HG03064 (cell line): ENCODE results near the gene MAN2C1.
"Not testable (repeated sequence)": the region's sequence is repeated elsewhere in the genome, so short reads cannot be mapped to it uniquely, and the experiment has no call there.

ENCODE experiments used
- ATAC-seq: cut with Tn5 transposase; IDR thresholded peaks from one replicate; pipeline ENCODE4 v1.9.1; 2021; ENCODE audit warnings: low read depth; ENCODE audit not compliant: unreplicated experiment

Gene MAN2C1

DNA sequence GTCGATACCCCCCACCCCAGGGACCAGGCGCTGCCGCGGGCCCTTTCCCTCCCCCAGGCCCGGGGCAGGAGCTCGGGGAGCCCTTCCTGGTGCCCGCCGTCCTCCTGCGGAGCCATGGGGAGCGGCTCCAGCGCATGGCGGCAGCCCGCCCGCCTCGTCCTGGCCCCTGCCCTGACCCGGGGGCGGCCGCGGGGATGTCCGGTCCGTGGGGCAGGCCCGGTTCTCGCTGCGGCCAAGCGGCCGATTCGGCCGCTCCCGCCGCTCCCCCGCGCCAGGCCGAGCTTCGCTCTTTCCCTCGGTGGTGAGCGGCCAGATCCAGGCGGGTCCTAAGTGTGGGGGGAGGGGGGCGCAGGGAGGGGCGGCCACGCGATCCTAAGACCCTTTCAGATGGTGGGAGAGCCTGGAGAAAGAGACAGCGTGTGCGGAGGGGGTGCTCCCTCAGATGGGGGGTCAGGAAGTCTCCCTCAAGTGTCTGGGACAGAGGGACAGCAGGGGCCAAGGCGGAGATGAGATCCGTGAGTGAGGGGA lies 20.3 kb downstream of the MAN2C1 start:
- ATAC-seq: no peak

- no peak for ATAC-seq
Observed at GRCh38 chr15:75347222-75348033, 21.0 kb downstream of the MAN2C1 start.

DNA sequence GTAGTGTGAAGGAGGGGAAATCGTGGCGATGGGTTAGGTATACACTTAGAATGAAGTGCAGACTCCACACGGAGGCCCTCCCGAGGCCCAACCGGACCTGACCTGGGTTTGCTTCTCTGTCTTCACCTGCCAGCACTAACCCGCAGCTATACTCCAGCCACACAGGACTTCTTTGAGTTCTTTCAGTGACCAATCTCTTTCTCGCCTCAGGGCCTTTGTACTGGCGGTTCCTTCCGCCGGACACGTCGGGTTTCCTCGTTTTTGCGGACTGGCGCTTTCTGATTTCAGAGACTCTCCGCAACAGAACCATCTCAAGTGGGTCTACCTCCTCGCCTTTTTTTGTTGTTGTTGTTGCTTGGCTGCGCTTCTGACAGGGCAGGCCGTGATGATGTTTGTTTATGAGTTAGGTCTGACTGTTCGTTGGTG lies 21.6 kb downstream of the MAN2C1 start, which contains the start of gene NEIL1:
TSS of gene NEIL1 (plus strand) at position 244 of the 426 bp plus-strand sequence. CDS start 1,867 bp downstream, outside the sequence.
- no peak for ATAC-seq

- ATAC-seq: not testable (repeated sequence)
Observed at GRCh38 chr15:75343953-75344352, 24.5 kb downstream of the MAN2C1 start.

DNA sequence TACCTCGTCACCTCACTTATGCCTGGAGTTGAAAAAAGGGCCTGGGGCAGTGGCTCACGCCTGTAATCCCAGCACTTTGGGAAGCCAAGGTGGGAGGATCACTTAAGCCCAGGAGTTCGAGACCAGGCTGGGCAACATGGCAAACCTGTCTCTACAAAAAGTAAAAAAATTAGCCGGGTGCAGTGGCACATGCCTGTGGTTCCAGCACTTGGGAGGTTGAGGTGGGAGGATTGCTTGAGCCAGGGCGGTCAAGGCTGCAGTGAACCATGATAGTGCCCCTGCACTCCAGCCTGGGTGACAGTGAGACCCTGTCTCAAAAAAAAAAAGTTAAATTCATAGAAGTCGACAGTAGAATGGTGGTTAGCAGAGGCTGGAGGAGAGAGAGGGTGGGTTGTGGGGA lies 26.2 kb downstream of the MAN2C1 start:
- no peak for ATAC-seq

- ATAC-seq: no peak
Observed at GRCh38 chr15:75339531-75340240, 28.7 kb downstream of the MAN2C1 start.

DNA sequence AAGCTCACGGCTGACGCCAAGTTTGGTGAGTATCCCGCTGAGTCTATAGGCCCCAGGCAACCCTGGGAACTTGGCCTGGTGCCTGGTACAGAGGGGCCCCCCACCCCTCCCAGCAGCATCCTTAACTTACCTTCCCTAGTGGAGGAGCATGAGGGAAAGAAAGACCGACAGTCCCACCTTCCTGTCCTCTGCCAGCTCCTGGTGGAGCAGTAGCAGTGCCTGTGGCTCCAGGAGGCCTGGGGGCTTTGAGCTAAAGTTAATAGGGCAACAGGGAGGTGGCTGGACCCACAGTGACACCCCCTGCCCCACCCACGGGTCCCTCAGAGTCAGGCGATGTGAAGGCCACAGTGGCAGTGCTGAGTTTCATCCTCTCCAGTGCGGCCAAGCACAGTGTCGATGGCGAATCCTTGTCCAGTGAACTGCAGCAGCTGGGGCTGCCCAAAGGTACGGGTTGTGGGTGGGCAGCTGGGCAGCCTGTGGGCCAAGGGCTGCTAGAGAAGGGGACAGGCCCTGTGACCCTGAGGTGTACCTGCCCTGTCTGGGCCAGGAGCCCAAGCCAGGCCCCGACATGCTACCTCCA lies 29.7 kb downstream of the MAN2C1 start:
- ATAC-seq: no peak

GRCh38 chr15:75335705-75336355 lies 32.6 kb downstream of the MAN2C1 start, which contains the start of gene COMMD4:
TSS of gene COMMD4 (plus strand) at chr15:75336063. CDS start at chr15:75336090, 27 bp downstream.
- ATAC-seq: no peak

DNA sequence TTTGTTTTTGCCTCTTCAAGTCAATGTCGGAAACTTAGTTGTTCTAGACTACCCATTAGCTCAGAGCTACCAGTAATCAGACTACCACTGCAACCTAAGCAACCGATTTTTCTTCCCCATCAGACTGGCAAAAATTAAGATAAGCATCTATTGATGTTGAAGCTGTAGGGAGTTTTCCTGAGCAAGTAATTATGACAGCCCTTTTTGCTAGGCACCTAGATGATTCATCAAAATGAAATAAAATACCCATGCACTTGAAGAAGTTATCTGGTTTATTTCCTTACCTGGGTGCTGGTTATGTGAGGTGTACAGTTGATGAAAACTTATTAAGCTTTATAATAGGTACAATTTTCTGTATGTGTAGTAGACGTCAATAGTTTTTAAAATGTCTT lies 33.1 kb downstream of the MAN2C1 start:
- no peak for ATAC-seq

DNA sequence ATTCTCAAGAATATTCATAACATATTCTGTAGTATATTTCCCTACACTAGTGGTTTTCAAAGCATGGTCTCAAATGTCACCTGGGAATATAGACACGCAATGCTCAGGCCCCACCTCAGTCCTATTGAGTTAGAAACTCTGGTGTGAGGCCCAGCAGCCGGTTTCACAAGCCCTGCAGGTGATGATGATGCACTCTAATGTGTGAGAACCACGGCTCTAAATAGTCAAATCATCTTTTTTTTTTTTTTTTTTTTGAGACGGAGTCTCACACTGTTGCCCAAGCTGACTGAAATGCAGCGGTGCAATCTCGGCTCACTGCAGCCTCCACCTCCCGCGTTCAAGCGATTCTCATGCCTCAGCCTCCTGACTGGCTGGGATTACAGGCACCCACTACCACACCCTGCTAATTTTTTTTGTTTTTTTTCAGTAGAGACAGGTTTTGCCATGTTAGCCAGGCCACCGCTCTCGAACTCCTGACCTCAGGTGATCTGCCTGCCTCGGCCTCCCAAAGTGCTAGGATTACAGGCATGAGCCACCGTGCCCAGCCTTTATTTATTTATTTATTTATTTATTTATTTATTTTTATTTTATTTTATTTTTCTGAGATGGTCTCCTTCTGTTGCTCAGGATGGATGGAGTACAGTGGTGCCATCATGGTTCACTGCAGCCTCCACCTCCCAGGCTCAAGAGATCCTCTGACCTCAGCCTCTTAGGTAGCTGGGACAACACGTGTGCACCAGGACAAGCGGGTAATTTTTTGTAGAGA lies 34.6 kb downstream of the MAN2C1 start:
- not testable (repeated sequence) for ATAC-seq

DNA sequence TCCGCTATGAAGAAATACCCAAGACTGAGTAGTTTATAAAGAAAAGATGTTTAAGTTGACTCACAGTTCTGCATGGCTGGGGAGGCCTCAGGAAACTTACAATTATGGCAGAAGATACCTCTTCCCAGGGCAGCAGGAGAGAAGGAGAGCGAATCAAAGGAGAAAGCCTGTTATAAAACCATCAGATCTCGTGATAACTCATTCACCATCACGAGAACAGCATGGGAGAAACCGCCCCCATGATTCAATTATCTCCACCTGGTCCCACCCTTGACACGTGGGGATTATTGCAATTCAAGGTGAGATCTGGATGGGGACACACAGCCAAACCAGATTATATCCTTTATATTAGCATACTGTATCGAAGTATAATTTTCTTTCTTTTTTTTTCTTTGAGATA lies 36.3 kb downstream of the MAN2C1 start:
- not testable (repeated sequence) for ATAC-seq

DNA sequence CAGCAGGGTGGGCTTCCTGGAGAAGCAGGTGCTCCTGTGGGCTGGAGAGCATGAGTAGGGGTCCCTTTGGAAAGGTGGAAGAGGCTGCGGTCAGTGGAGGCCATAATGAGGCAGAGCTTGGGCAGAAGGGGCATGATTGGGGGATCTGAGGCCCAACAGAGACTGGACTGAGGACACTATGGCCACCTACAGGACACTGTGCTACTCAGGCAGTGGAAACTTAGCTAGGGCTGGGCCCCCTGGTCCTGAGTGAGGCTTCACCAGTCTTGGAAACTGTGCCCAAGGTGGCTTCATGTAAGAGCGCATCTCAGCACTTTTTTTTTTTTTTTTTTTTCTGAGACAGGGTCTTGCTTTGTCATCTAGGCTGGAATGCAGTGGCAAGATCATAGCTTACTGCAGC lies 38.8 kb downstream of the MAN2C1 start:
- ATAC-seq: no peak

GRCh38 chr15:75328493-75329314 lies 39.7 kb downstream of the MAN2C1 start:
- ATAC-seq: no peak

DNA sequence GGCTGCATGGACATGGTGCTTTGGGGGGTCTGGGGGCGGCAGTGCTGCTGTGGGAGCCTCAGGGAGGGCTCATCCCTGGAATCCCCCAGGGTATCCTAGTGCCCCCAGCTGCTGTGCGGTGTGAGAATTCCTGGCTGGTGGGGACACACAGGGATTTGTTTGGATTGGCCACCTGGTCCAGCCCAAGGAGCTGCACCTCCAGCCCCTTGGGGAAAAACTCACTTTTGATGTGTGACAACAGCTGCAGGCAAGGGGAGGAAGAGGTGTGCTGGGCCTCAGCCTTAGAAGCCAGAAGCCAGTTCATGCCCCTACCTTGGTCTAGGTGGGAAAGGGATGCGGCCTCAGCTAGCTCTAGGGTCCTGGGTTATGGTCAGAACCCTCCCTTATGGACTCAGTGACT lies 40.9 kb downstream of the MAN2C1 start:
- ATAC-seq: no peak

- no peak for ATAC-seq
Observed at GRCh38 chr15:75327005-75327404, 41.4 kb downstream of the MAN2C1 start.

GRCh38 chr15:75325922-75326321 lies 42.5 kb downstream of the MAN2C1 start:
- no peak for ATAC-seq

DNA sequence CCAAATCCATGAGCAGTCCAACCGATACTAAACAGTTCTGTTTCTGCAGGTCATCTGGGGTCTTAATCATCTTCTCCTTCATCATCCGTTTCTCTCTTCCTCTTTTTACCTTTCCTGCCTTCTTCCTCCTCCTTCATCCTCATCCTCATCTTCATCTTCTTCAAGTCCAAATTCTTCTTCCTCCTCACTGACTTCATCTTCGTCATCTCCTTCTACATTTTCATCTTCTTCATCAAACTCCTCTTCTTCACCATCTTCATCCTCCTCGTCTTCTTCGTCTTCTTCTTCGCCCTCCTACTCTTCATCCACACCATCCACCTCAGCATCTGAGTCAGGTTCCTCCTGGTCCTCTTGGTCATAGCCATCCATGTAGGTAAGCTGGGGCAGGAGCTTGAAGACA lies 46.7 kb downstream of the MAN2C1 start:
- ATAC-seq: no peak

- ATAC-seq: not testable (repeated sequence)
Observed at GRCh38 chr15:75319231-75319897, 49.0 kb downstream of the MAN2C1 start.
